Hippocampal formation (tissue), 2 donors: ENCODE results near the gene DAB1.
A peak's percentile ranks its signal among the peaks of the same experiment; 100 is the strongest.
"Not testable (repeated sequence)": the region's sequence is repeated elsewhere in the genome, so short reads cannot be mapped to it uniquely, and the experiment has no call there.

Experiments used
- DNase-seq, 2 donors: peaks; one replicate each; lab custom pipeline; 2025; lab: John Stamatoyannopoulos, UW

Gene DAB1

GRCh38 chr1:57272150-57272549, 151.7 kb downstream of the DAB1 start:
- DNase-seq = peak in 1 of 2 donors; percentile 33

- DNase-seq = no peak
Measured at GRCh38 chr1:57270927-57271698, 152.7 kb downstream of the DAB1 start.

GRCh38 chr1:57269630-57270225, 154.1 kb downstream of the DAB1 start:
- DNase-seq = no peak

GRCh38 chr1:57265104-57265503, 158.8 kb downstream of the DAB1 start:
- no peak for DNase-seq

- DNase-seq = no peak
Measured at GRCh38 chr1:57262472-57262871, 161.4 kb downstream of the DAB1 start.

- no peak for DNase-seq
Measured at GRCh38 chr1:57258557-57259325, 165.1 kb downstream of the DAB1 start.

GRCh38 chr1:57255945-57256344, 167.9 kb downstream of the DAB1 start:
- DNase-seq = no peak

GRCh38 chr1:57254022-57254421, 169.8 kb downstream of the DAB1 start:
- no peak for DNase-seq

- DNase-seq = no peak
Measured at GRCh38 chr1:57252597-57253294, 171.1 kb downstream of the DAB1 start.

GRCh38 chr1:57250021-57250420, 173.8 kb downstream of the DAB1 start:
- DNase-seq = no peak

GRCh38 chr1:57249511-57249910, 174.3 kb downstream of the DAB1 start:
- DNase-seq = no peak

GRCh38 chr1:57248830-57249229, 175.0 kb downstream of the DAB1 start:
- no peak for DNase-seq

GRCh38 chr1:57238233-57238781, 185.6 kb downstream of the DAB1 start:
- no peak for DNase-seq

- no peak for DNase-seq
Measured at GRCh38 chr1:57235730-57236510, 187.9 kb downstream of the DAB1 start.

GRCh38 chr1:57234459-57234858, 189.4 kb downstream of the DAB1 start:
- no peak for DNase-seq

GRCh38 chr1:57232500-57232899, 191.4 kb downstream of the DAB1 start:
- no peak for DNase-seq

- DNase-seq = no peak
Measured at GRCh38 chr1:57229998-57230397, 193.9 kb downstream of the DAB1 start.

GRCh38 chr1:57229076-57229475, 194.8 kb downstream of the DAB1 start:
- DNase-seq = no peak

GRCh38 chr1:57222801-57223200, 201.1 kb downstream of the DAB1 start:
- DNase-seq = no peak

GRCh38 chr1:57222307-57222706, 201.6 kb downstream of the DAB1 start:
- no peak for DNase-seq

- DNase-seq = not testable (repeated sequence)
Measured at GRCh38 chr1:57220905-57221304, 203.0 kb downstream of the DAB1 start.
